ENCODE measurements around the gene ACOT2. TPM values are rescaled to one million over a fixed set of nuclear protein-coding genes. Genes with fewer than 3 reads are reported as not detected.
"Not testable (repeated sequence)": the region's sequence is repeated elsewhere in the genome, so short reads cannot be mapped to it uniquely, and the experiment has no call there.

Gene ACOT2
- total and polyA plus RNA-seq, 2 donors from 2014 or later, result 29.4 to 128 TPM

GRCh38 chr14:73553845-73554244, 15.2 kb upstream of the ACOT2 start:
- Histone ChIP-seq H3K27ac (ENCODE audit: low read depth in 2 of 2, low read length in 2 of 2) (no peak overlapping the region), H3K9ac (ENCODE audit: low read length in 3 of 3) (no peak overlapping the region), H3K36me3 (ENCODE audit: control insufficient read depth in 2 of 3, insufficient read depth in 3 of 3, low read length in 3 of 3) (no peaks in the 10 kb centered on the region), H3K4me1 (ENCODE audit: control insufficient read depth in 2 of 3, insufficient read depth in 2 of 3, low read depth in 1 of 3, low read length in 3 of 3) (no peaks in the 10 kb centered on the region), H3K27me3 (ENCODE audit: control insufficient read depth, insufficient read depth, low read length) (no peaks in the 10 kb centered on the region), H3K9me3 (ENCODE audit: control insufficient read depth in 2 of 3, insufficient read depth in 1 of 3, low read length in 3 of 3) (no peaks in the 10 kb centered on the region), H3K4me3 (ENCODE audit: low read length in 3 of 3) (no peak overlapping the region)
- no peak for TF ChIP-seq CTCF (IDR thresholded peaks at IDR 0.05; ENCODE audit: borderline replicate concordance, extremely low read depth, insufficient read depth)
- intact Hi-C loops (cut with DNase I), result no loop called here
- FAIRE-seq (no peak), DNase-seq (no peak)

- H3K4me1 ChIP-seq (ENCODE audit: control insufficient read depth in 2 of 3, insufficient read depth in 2 of 3, low read depth in 1 of 3, low read length in 3 of 3); H3K9me3 ChIP-seq (ENCODE audit: control insufficient read depth in 2 of 3, insufficient read depth in 1 of 3, low read length in 3 of 3); DNase-seq; FAIRE-seq; H3K27ac ChIP-seq (ENCODE audit: low read depth in 2 of 2, low read length in 2 of 2); H3K4me3 ChIP-seq (ENCODE audit: low read length in 3 of 3); H3K27me3 ChIP-seq (ENCODE audit: control insufficient read depth, insufficient read depth, low read length); H3K9ac ChIP-seq (ENCODE audit: low read length in 3 of 3); intact Hi-C loops (cut with DNase I); H3K36me3 ChIP-seq (ENCODE audit: control insufficient read depth in 2 of 3, insufficient read depth in 3 of 3, low read length in 3 of 3): not testable (repeated sequence)
Observed at GRCh38 chr14:73557201-73557600, 11.8 kb upstream of the ACOT2 start.

- intact Hi-C loops (cut with DNase I); H3K9ac ChIP-seq (ENCODE audit: low read length in 3 of 3); H3K4me1 ChIP-seq (ENCODE audit: control insufficient read depth in 2 of 3, insufficient read depth in 2 of 3, low read depth in 1 of 3, low read length in 3 of 3); DNase-seq; FAIRE-seq; H3K27ac ChIP-seq (ENCODE audit: low read depth in 2 of 2, low read length in 2 of 2); H3K27me3 ChIP-seq (ENCODE audit: control insufficient read depth, insufficient read depth, low read length); H3K4me3 ChIP-seq (ENCODE audit: low read length in 3 of 3); H3K36me3 ChIP-seq (ENCODE audit: control insufficient read depth in 2 of 3, insufficient read depth in 3 of 3, low read length in 3 of 3): not testable (repeated sequence)
- peaks cover 0 to 10% (median 0%) of the 10 kb centered on the region in 3 donors for H3K9me3 ChIP-seq (ENCODE audit: control insufficient read depth in 2 of 3, insufficient read depth in 1 of 3, low read length in 3 of 3)
Observed at GRCh38 chr14:73558238-73558637, 10.8 kb upstream of the ACOT2 start.

- H3K9ac ChIP-seq (ENCODE audit: low read length in 3 of 3); H3K27me3 ChIP-seq (ENCODE audit: control insufficient read depth, insufficient read depth, low read length); DNase-seq; H3K27ac ChIP-seq (ENCODE audit: low read depth in 2 of 2, low read length in 2 of 2); intact Hi-C loops (cut with DNase I); H3K4me3 ChIP-seq (ENCODE audit: low read length in 3 of 3); FAIRE-seq; H3K4me1 ChIP-seq (ENCODE audit: control insufficient read depth in 2 of 3, insufficient read depth in 2 of 3, low read depth in 1 of 3, low read length in 3 of 3); H3K36me3 ChIP-seq (ENCODE audit: control insufficient read depth in 2 of 3, insufficient read depth in 3 of 3, low read length in 3 of 3): not testable (repeated sequence)
- H3K9me3 ChIP-seq (ENCODE audit: control insufficient read depth in 2 of 3, insufficient read depth in 1 of 3, low read length in 3 of 3), result peaks cover 0 to 10% (median 0%) of the 10 kb centered on the region in 3 donors
Observed at GRCh38 chr14:73562256-73562655, 6.8 kb upstream of the ACOT2 start.

- H3K27ac ChIP-seq (ENCODE audit: low read depth in 2 of 2, low read length in 2 of 2); H3K4me3 ChIP-seq (ENCODE audit: low read length in 3 of 3); FAIRE-seq; H3K4me1 ChIP-seq (ENCODE audit: control insufficient read depth in 2 of 3, insufficient read depth in 2 of 3, low read depth in 1 of 3, low read length in 3 of 3); DNase-seq; intact Hi-C loops (cut with DNase I); H3K36me3 ChIP-seq (ENCODE audit: control insufficient read depth in 2 of 3, insufficient read depth in 3 of 3, low read length in 3 of 3); H3K9ac ChIP-seq (ENCODE audit: low read length in 3 of 3); H3K27me3 ChIP-seq (ENCODE audit: control insufficient read depth, insufficient read depth, low read length): not testable (repeated sequence)
- peaks cover 0 to 10% (median 0%) of the 10 kb centered on the region in 3 donors for H3K9me3 ChIP-seq (ENCODE audit: control insufficient read depth in 2 of 3, insufficient read depth in 1 of 3, low read length in 3 of 3)
Observed at GRCh38 chr14:73562696-73563095, 6.3 kb upstream of the ACOT2 start.

- FAIRE-seq; H3K27me3 ChIP-seq (ENCODE audit: control insufficient read depth, insufficient read depth, low read length); H3K27ac ChIP-seq (ENCODE audit: low read depth in 2 of 2, low read length in 2 of 2); DNase-seq; H3K36me3 ChIP-seq (ENCODE audit: control insufficient read depth in 2 of 3, insufficient read depth in 3 of 3, low read length in 3 of 3); H3K9ac ChIP-seq (ENCODE audit: low read length in 3 of 3); intact Hi-C loops (cut with DNase I); H3K4me3 ChIP-seq (ENCODE audit: low read length in 3 of 3): not testable (repeated sequence)
- peaks cover 0 to 10% (median 0%) of the 10 kb centered on the region in 3 donors for H3K9me3 ChIP-seq (ENCODE audit: control insufficient read depth in 2 of 3, insufficient read depth in 1 of 3, low read length in 3 of 3)
- H3K4me1 ChIP-seq (ENCODE audit: control insufficient read depth in 2 of 3, insufficient read depth in 2 of 3, low read depth in 1 of 3, low read length in 3 of 3), result peaks cover 0 to 14% (median 11%) of the 10 kb centered on the region in 3 donors
Observed at GRCh38 chr14:73566431-73566830, 2.6 kb upstream of the ACOT2 start.

GRCh38 chr14:73566935-73567334, 2.1 kb upstream of the ACOT2 start:
- H3K9ac ChIP-seq (ENCODE audit: low read length in 3 of 3); FAIRE-seq; H3K27ac ChIP-seq (ENCODE audit: low read depth in 2 of 2, low read length in 2 of 2); DNase-seq; H3K9me3 ChIP-seq (ENCODE audit: control insufficient read depth in 2 of 3, insufficient read depth in 1 of 3, low read length in 3 of 3); H3K36me3 ChIP-seq (ENCODE audit: control insufficient read depth in 2 of 3, insufficient read depth in 3 of 3, low read length in 3 of 3); intact Hi-C loops (cut with DNase I); H3K27me3 ChIP-seq (ENCODE audit: control insufficient read depth, insufficient read depth, low read length); H3K4me3 ChIP-seq (ENCODE audit: low read length in 3 of 3): not testable (repeated sequence)
- peaks cover 0 to 14% (median 11%) of the 10 kb centered on the region in 3 donors for H3K4me1 ChIP-seq (ENCODE audit: control insufficient read depth in 2 of 3, insufficient read depth in 2 of 3, low read depth in 1 of 3, low read length in 3 of 3)
